PC-9 (cell line): Measurements from ENCODE around the gene CMSS1. TPM values are rescaled to one million over a fixed set of nuclear protein-coding genes. Genes with fewer than 3 reads are reported as not detected.

ENCODE experiments used
- BruUV-seq: library from RNA; stranded (reverse); fragments of 400-500 nt; replicated peaks from 2 replicates; lab custom pipeline; 2021; lab: Mats Ljungman, UMichigan
- CTCF ChIA-PET: fragments of 300-600 bp; sonication (Branson Sonifier 250); formaldehyde crosslinking; loops from one replicate; lab custom pipeline; 2022; ENCODE audit warnings: antibody characterized with exemption; lab: Charles Lee
- POLR2A ChIA-PET: fragments of 300-600 bp; sonication (Branson Sonifier 250); formaldehyde crosslinking; loops from one replicate; lab custom pipeline; 2022; ENCODE audit warnings: antibody characterized with exemption; ENCODE audit not compliant: unreplicated experiment; lab: Charles Lee
- DNase-seq, 2 experiments: peaks; one replicate each; pipeline versions ENCODE4 v3.0.0 to v3.0.0-alpha.2; 2015 to 2022; ENCODE audit warnings: mixed read lengths in 1 of 2
- H2AFZ ChIP-seq: fragments of 200-600 bp; sonication (generic); 2 replicates; pipeline ENCODE4 v1.8.1; 2017; ENCODE audit warnings: antibody characterized with exemption
- H3F3A ChIP-seq: fragments of 200-600 bp; sonication (generic); 2 replicates; pipeline ENCODE4 v1.8.1; 2017; ENCODE audit warnings: antibody characterized with exemption, mild to moderate bottlenecking, low read depth; ENCODE audit not compliant: insufficient read depth
- H3K27ac ChIP-seq: fragments of 200-600 bp; sonication (generic); 2 replicates; pipeline ENCODE4 v1.6.1; 2016; ENCODE audit warnings: mixed run types
- H3K27me3 ChIP-seq: fragments of 200-600 bp; sonication (generic); 2 replicates; pipeline ENCODE4 v1.6.1; 2016; ENCODE audit warnings: low read depth, mixed run types; ENCODE audit not compliant: insufficient read depth
- H3K36me3 ChIP-seq: fragments of 200-600 bp; sonication (generic); 2 replicates; pipeline ENCODE4 v1.6.1; 2016; ENCODE audit warnings: low read depth, mixed run types
- H3K4me1 ChIP-seq: fragments of 200-600 bp; sonication (generic); replicated peaks from 2 replicates; pipeline ENCODE4 v1.6.1; 2016; ENCODE audit warnings: mixed run types; ENCODE audit not compliant: insufficient read depth
- H3K4me2 ChIP-seq: fragments of 200-600 bp; sonication (generic); 2 replicates; pipeline ENCODE4 v1.6.1; 2017; ENCODE audit warnings: mixed run types
- H3K4me3 ChIP-seq: fragments of 200-600 bp; sonication (generic); 2 replicates; pipeline ENCODE4 v1.6.1; 2016; ENCODE audit warnings: mixed run types
- H3K79me2 ChIP-seq: fragments of 200-600 bp; sonication (generic); 2 replicates; pipeline ENCODE4 v1.6.1; 2017; ENCODE audit warnings: low read depth, mixed run types
- H3K9me2 ChIP-seq: fragments of 200-600 bp; sonication (generic); 2 replicates; pipeline ENCODE4 v1.8.1; 2017; ENCODE audit warnings: mild to moderate bottlenecking; ENCODE audit not compliant: insufficient read depth
- H3K9me3 ChIP-seq: fragments of 200-600 bp; sonication (generic); 2 replicates; pipeline ENCODE4 v1.8.1; 2016; ENCODE audit warnings: low read depth; ENCODE audit not compliant: insufficient read depth
- H4K20me1 ChIP-seq: fragments of 200-600 bp; sonication (generic); 2 replicates; pipeline ENCODE4 v1.8.1; 2017; ENCODE audit not compliant: insufficient read depth
- CTCF ChIP-seq: fragments of 200-600 bp; sonication (generic); conservative IDR thresholded peaks from 2 replicates; pipeline ENCODE4 v1.6.1; 2017; ENCODE audit warnings: mixed run types, antibody characterized with exemption, mild to moderate bottlenecking, moderate library complexity
- EZH2 ChIP-seq: fragments of 200-600 bp; sonication (generic); IDR thresholded peaks from 2 replicates; pipeline ENCODE4 v1.8.0; 2017; ENCODE audit warnings: antibody characterized with exemption, low read depth
- intact Hi-C: fragments of 100-400 bp; cut with micrococcal nuclease; formaldehyde crosslinking; loops from one replicate; pipeline ENCODE4 v1.10.0; 2022; ENCODE audit not compliant: unreplicated experiment
- total RNA-seq: library from RNA; stranded (reverse); gene quantifications from 2 replicates; pipeline ENCODE4 v1.2.3, GENCODE V29; 2021

The CMSS1 gene
- total RNA-seq, 1 experiment from 2014 or later = 98.9 TPM

DNA sequence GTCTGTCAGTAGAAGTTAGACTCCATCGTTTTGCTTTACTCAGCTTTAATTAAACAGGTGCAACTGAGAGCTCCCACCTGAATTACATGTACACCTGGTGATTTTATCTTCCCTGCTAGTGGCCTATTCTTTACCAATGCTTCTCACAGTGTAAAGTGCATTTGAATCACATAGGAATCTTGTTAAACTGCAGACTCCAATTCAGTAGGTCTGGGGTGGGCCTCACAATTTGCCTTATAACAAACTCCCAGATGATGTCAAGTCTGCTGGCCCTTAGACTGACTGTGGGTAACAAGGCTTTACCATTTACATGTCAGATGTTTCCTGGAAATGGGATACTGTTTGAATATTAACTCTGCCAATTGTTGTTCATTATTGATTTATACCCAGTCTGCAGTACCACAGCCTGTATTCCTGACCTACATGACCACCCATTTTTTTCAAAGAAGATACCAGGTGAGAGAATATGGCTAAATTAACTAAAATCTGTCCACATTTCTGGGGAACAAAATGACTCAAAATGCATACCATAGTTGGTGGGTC, 37.2 kb downstream of the CMSS1 start:
- no peak overlapping the region for H3K27ac ChIP-seq
- peaks cover 14% of the 10 kb centered on the region for H3K4me1 ChIP-seq
- H2AFZ ChIP-seq = no peak overlapping the region
- no peaks in the 10 kb centered on the region for H3K27me3 ChIP-seq
- no peak overlapping the region for H3K4me2 ChIP-seq
- H3F3A ChIP-seq = peaks cover 7% of the 10 kb centered on the region; the same call in 1 of the 2 replicates
- H3K9me2 ChIP-seq = no peaks in the 10 kb centered on the region
- H3K4me3 ChIP-seq = no peak overlapping the region
- intact Hi-C loops = no loop called here
- CTCF ChIA-PET = no interaction called here
- H3K79me2 ChIP-seq = peaks cover 37% of the 10 kb centered on the region
- no peak for TF ChIP-seq EZH2
- no peak for TF ChIP-seq CTCF
- DNase-seq = no peak
- peaks cover 12% of the 10 kb centered on the region for H3K36me3 ChIP-seq
- no peaks in the 10 kb centered on the region for H3K9me3 ChIP-seq
- BruUV-seq = no TSS peak
- H4K20me1 ChIP-seq = no peaks in the 10 kb centered on the region
- POLR2A ChIA-PET = no interaction called here

DNA sequence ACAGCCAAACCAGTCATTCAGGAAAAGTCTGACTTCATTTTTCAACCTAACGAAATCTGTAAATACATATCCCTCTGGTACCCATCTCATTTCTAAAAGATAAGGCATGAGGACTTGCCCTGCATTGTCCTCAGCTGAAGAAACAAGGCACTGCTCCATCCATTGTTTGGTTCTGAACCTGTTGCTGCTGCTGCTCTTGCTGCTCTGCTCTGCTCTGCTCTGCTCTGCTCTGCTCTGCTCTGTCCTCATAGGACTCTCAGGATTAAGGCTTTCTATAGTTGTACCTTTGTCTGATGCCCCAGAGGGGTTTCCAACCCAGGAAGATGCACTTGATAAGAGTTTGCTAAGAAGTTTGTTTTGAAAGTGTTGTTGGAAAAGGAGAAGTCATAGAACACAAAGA, 38.2 kb downstream of the CMSS1 start:
- Histone ChIP-seq H3K4me2 (no peak overlapping the region), H4K20me1 (no peaks in the 10 kb centered on the region), H3K4me1 (peaks cover 25% of the 10 kb centered on the region), H3K36me3 (peaks cover 12% of the 10 kb centered on the region), H3K9me3 (no peaks in the 10 kb centered on the region), H3K27me3 (no peaks in the 10 kb centered on the region), H3K27ac (no peak overlapping the region), H3K4me3 (no peak overlapping the region), H3K9me2 (no peaks in the 10 kb centered on the region), H3F3A (peaks cover 13% of the 10 kb centered on the region; the same call in 1 of the 2 replicates), H2AFZ (no peak overlapping the region), H3K79me2 (peaks cover 43% of the 10 kb centered on the region)
- ChIA-PET CTCF (interaction anchor here (0.6 kb wide), 2 partner anchors 24 to 42 kb away, joined by 3 read pairs; no protein-coding TSS in a partner anchor), POLR2A (interaction anchor here (0.6 kb wide), 1 partner anchor 245 kb away, joined by 6 read pairs; no protein-coding TSS in a partner anchor)
- DNase-seq = no peak
- TF ChIP-seq EZH2 (no peak), CTCF (no peak)
- intact Hi-C loops = no loop called here
- no TSS peak for BruUV-seq

DNA sequence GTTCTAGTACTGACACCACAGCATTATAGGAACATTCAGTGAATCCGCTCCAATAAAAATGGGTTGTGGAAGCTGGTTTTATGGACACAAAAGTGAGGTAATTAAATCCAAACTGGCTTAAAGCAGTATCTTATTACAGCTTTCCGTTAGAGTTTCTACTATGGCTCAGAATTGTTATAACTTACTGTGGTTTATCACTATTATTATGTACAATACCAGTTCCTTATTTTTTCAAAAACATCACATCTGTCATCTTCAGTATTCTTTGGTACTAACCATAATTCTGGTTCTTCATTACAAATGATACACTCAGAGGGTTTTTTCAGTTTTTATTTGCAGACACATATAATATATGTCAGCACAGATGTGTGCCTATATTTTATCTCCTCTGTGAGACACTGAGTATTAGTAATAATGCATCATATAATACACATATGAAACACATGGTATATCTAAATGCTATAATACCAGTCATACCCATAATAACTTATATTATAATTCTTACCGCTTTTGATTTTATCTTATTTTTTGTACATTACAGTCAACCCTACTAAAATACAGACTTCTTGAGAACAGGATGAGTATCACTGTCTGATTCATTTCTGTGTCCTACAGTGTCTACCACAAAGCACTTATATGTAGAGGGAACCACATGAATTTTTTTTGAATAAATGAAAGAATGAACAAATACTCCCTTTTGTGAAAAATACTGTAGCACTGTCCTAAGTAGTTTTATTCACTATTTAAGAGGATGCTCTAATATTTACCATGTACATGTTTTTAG, 39.0 kb downstream of the CMSS1 start:
- POLR2A ChIA-PET = interaction anchor here (0.6 kb wide), 1 partner anchor 1868 kb away, joined by 3 read pairs; no protein-coding TSS in a partner anchor
- intact Hi-C loops = no loop called here
- peaks cover 45% of the 10 kb centered on the region for H3K79me2 ChIP-seq

More for the DNA sequence above, 39.0 kb downstream of the CMSS1 start:
- no peak for DNase-seq
- no peaks in the 10 kb centered on the region for H3K27me3 ChIP-seq
- no peaks in the 10 kb centered on the region for H4K20me1 ChIP-seq
- H3K4me2 ChIP-seq = no peak overlapping the region
- peaks cover 32% of the 10 kb centered on the region for H3K4me1 ChIP-seq
- peaks cover 12% of the 10 kb centered on the region for H3K36me3 ChIP-seq
- BruUV-seq = no TSS peak
- no peak overlapping the region for H3K27ac ChIP-seq
- peaks cover 13% of the 10 kb centered on the region; the same call in 1 of the 2 replicates for H3F3A ChIP-seq
- H3K4me3 ChIP-seq = no peak overlapping the region
- no peaks in the 10 kb centered on the region for H3K9me3 ChIP-seq
- CTCF ChIA-PET = interaction anchor here (0.6 kb wide), 1 partner anchor 25 kb away, joined by 3 read pairs; no protein-coding TSS in a partner anchor
- H2AFZ ChIP-seq = no peak overlapping the region
- TF ChIP-seq CTCF (no peak), EZH2 (no peak)
- H3K9me2 ChIP-seq = no peaks in the 10 kb centered on the region
